ENCODE results near the gene PHYHD1.
"Not testable (repeated sequence)": the region's sequence is repeated elsewhere in the genome, so short reads cannot be mapped to it uniquely, and the experiment has no call there.

Gene PHYHD1

DNA sequence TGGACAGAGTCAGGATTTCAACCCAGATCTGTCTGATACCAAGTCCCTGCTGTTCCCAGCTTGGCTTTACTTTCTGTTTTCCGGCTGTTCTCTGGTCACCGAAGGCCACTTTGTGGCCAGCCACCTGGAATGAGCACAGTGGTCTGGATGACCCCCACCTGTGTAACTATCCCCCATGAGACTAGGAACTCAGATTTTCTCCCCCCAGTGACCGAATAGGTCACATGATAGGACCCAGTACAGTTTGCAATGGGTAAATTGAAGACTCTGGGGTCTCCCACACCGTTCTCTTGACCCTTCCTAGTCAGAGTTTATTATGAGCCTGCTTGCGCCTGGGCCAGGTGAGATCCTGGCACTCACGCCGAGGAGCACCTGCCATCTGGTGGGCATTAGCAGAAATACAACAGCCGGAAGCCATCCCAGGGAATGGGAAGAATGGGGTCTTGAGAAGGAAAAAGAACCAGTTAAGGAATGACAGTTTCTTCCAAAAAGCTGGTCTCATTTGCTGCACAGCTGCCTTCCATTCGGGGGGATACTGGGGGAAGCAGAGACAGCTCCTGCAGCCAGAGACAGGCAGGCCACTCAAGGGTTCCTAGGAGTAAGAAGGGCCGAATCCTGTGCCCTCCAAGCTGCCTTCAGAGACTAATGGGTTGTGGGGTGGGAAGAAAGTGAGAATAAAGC lies 7.1 kb downstream of the PHYHD1 start:
- DNase-seq, result peak; percentile 29

DNA sequence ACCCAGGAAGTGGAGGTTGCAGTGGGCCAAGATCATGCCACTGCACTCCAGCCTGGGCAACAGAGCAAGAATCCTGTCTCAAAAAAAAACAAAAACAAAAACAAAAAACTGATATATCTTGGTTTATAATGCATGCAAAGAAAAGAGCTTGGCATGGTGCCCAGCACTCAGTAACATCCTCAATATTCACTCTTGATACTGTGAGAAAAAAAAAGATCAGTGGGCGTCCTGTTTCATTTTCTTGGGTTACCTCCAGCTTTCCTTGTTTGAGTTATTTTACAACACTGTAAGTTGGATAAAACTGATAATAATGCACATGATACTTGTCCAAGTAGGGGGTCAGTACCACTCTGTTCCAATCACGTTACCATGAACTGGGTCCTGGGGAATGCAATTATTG lies 7.8 kb downstream of the PHYHD1 start:
- DNase-seq, result no peak

DNA sequence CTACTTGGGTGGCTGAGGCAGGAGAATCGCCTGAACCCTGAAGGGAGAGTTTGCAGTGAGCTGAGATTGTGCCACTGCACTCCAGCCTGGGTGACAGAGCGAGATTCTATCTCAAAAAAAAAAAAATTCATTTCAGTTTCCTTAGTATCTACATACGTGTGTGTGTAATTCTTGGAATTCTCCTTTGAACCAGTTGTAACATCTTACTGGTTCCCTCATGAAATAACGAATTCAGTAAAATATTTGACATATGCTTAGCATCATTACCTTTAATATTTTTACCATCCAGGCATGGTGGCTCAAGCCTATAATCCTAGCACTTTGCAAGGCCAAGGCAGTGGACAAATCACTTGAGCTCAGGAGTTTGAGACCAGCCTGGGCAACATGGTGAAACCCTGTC lies 8.8 kb downstream of the PHYHD1 start:
- DNase-seq, result no peak

- no peak for DNase-seq
Observed at GRCh38 chr9:128933731-128934130, 12.9 kb downstream of the PHYHD1 start.

GRCh38 chr9:128936171-128936865 lies 15.5 kb downstream of the PHYHD1 start:
- DNase-seq, result no peak

DNA sequence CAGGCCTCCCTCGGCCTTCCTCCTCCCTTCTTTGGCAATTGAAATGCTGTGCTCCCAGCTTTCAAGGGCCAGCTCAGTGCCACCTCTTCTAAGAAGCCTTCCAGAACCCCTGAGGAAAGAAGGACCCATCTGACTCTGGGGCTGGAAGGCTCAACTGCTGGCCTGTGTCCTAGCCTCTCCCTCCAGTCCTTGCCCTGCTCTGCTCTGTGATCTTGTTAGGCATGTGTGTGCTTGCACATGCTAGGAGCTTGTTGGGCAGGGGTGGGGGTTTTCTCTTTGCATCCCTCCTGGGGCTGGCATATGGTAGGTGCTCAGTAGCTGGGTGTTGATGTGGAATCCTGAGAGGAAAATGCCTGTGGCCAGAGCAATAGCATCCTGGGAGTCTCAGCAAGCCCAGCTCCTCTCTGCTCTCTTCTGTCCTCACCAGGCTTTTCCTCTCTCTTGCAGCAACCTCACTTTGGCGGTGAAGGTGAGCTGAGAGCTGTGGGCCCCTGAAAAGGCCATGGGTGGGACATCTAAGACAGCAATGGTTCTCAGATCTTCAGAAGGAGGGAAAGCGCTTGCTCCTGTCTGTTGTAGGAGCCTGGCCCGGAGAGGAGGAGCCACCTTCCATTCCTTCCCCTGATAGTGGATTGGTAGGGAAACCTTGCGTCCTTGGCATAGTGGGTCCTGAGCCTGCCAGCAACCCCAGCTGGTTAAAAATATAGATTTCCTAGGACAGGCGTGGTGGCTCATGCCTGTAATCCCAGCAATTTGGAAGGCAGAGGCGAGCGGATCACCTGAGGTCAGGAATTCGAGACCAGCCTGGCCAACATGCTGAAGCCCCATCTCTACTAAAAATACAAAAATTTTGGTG lies 16.8 kb downstream of the PHYHD1 start:
- no peak for DNase-seq

DNA sequence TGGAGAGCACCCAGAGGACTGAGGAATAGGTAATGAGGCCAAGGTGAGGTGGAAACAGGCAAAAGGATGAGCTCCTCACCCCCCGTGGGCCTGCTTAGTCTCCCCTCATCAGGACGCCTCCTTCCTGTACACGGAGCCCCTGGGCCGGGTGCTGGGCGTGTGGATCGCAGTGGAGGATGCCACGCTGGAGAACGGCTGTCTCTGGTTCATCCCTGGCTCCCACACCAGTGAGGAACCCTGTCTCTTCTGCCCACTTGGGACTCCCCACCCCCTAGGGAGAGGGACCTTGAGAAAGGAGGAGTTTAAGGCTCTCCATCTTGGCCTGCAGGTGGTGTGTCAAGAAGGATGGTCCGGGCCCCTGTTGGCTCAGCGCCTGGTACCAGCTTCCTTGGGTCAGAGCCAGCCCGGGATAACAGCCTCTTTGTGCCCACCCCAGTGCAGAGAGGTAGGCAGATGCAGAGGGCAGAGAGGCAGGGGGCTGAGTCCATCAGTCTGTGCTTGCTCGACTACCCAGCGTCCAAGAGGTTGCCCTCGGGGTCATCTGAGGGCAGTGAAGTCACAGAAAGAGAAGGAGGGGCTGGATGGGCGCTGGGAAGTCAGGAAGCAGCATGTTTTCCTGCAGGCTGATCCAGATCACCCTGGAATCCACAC lies 19.6 kb downstream of the PHYHD1 start:
- no peak for DNase-seq

GRCh38 chr9:128940946-128941755 lies 20.4 kb downstream of the PHYHD1 start:
- DNase-seq, result no peak

GRCh38 chr9:128943832-128944620 lies 23.2 kb downstream of the PHYHD1 start:
- no peak for DNase-seq

DNA sequence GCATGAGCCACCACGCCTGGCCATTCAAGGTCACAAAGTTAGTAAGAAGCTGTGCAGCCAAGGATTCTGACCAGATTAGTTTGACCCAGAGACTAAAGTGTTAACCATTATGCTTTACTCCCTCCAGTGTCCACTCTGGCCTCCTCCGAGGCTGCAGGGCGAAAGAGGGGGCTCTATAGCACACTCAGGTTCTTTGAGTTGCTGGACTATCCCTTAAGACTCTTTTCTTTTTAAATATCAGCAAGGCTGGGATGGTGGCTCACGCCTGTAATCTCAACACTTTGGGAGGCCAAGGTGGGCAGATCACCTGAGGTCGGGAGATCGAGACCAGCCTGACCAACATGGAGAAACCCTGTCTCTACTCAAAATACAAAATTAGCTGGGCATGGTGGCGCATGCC lies 24.2 kb downstream of the PHYHD1 start:
- not testable (repeated sequence) for DNase-seq

- DNase-seq, result no peak
Observed at GRCh38 chr9:128945798-128946501, 25.2 kb downstream of the PHYHD1 start.

DNA sequence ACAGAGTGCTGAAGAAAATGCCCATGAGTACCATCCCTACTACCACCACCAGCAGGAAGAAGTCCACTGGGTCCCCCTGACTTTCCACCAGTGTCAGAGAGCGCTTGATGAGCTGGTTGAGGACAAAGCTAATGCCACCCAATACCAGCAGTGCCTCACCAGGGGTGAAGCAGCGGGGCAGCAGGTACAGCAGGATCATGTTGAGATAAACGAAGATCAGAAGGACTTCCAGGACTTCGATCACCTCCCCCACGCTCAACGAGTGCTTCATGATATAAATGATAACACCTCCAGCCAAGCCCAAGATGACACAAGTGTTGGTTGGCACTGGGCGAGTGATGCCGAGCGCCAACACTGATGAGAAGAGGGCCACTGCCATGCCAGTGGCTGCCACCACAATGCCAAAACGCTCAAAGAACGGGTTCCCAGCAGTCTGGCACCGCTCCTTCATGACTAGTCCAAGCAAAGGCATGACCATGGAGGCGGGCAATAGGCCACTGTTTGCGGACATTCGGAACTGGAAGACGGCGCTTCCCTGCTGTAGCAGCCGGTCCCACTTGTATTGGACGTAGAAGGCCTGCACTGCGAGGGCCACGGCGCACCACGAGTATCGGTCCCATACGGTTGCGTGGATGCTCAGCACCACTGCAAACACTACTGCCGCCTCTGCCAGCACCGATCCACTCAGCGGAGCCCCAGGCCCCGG lies 25.9 kb downstream of the PHYHD1 start:
- DNase-seq, result no peak

DNA sequence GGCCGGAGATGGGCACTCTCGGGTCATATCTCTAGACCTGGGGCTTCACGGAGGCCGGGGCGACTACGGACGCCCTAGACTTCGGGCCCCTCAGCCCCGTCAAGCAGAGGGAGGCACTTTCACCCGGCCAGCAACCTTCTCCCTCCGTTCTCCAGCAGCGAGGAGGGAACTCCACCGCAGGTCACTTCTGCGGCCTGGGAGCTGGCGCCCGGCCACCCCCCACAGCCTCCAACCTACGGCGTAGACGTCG lies 26.4 kb downstream of the PHYHD1 start:
- no peak for DNase-seq

DNA sequence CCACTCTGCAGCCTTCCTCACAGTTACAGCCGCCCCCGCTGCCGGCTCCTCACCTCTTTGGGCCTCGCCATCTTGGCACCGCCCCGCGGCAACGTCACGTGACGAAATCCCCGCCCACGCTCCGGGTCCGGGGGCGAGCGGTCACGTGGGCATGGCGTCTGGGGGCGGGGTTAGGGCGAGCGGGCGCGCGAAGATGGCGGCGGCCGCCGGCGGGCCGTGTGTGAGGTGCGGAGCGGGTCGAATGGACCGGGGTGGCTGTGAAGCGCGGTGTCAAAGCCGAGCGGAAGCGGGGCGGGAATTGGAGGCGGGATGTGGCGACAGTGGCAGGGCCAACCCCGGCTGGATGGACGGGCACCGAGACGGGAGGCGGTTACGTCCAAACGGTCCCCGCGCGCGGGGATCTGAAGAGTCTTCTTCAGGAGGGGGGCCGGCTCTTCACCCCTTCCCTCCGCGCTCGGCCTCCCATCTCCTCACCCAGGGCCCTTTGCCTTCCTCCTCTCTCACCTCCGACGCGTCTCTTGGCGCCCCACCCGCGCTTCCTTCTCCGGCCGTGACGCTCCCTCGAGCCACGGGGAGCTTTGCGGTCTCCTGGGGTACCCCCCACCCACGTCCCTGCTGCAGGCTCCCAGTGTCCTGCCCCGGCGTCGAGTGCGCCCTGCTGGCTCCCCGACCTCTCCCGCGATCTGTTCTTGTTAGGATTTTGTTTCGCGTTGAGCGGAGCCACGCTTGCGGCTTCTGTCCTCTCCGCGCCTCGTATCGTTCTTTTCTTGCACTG lies 26.9 kb downstream of the PHYHD1 start, which contains the start of the genes DOLK and NUP188:
Gene DOLK, minus strand, starts transcription at position 77 of the 775 bp plus-strand sequence. CDS start 300 bp downstream, outside the sequence.
Gene NUP188, plus strand, starts transcription at position 173 of the 775 bp plus-strand sequence. Its CDS starts 21 bp downstream, at position 194.
- DNase-seq, result peak; percentile 90

GRCh38 chr9:128961403-128961802 lies 40.6 kb downstream of the PHYHD1 start:
- not testable (repeated sequence) for DNase-seq

DNA sequence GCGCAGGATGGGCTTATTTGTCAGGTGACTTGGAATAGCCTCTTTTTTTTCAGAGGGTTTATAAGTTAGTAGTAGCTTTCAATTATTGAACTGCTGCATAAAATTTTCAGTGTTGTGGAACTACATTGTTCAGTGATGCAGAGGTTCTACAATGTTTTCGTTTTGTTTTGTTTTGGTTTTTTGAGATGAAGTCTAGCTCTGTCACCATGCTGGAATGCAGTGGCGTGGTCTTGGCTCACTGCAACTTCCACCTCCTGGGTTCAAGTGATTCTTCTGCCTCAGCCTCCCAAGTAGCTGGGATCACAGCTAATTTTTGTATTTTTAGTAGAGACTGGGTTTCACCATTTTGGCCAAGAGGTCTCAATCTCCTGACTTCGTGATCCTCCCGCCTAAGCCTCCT lies 48.7 kb downstream of the PHYHD1 start:
- DNase-seq, result no peak

DNA sequence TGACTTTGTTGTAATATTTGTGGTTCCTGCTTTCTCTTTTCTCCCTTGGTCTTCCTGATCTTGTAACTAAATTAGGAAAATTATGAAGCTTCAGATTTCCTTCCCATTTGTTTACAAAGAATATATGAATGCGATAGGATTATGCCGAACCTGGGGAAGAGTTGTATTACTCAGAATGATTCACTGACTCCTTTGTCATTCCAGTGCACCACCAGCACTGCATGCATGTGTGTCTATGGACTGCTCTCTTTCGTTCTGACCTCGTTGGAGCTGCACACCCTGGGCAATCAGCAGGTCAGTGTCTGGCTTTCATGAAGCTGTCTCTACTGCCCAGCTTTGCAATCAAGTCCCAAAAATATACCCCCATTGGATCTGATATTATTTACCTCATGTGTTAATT lies 52.2 kb downstream of the PHYHD1 start:
- no peak for DNase-seq

- DNase-seq, result no peak
Observed at GRCh38 chr9:128979111-128979510, 58.3 kb downstream of the PHYHD1 start.

- no peak for DNase-seq
Observed at GRCh38 chr9:128983536-128983935, 62.8 kb downstream of the PHYHD1 start.

Measured in NCI-H748 treated with DMSO at 0.1 percent for 48 hours (cell line).